ENCODE measurements around the gene ARHGAP30. TPM values are rescaled to one million over a fixed set of nuclear protein-coding genes. Genes with fewer than 3 reads are reported as not detected.

Gene ARHGAP30
- total and polyA plus RNA-seq, 2 of the 4 experiments (the other 2 are of a cell fraction) = 0.02 TPM; not detected in 1

- no peaks in the 10 kb centered on the region for H3K4me1 ChIP-seq (ENCODE audit: control insufficient read depth, insufficient read depth, low read length)
- no peak overlapping the region for H2AFZ ChIP-seq (replicated peaks; ENCODE audit: low read length, poor library complexity)
- no peaks in the 10 kb centered on the region for H3K9me1 ChIP-seq (ENCODE audit: insufficient read depth, low read length)
- no peak overlapping the region for H4K5ac ChIP-seq (ENCODE audit: low read depth, low read length)
- DNase-seq (no peak), ATAC-seq (ENCODE audit: low read depth) (no peak)
- no peak overlapping the region for H4K8ac ChIP-seq (ENCODE audit: low read depth in 2 of 2, low read length in 2 of 2)
- H2BK120ac ChIP-seq (ENCODE audit: low read depth, low read length) = no peak overlapping the region
- no peak overlapping the region for H3K14ac ChIP-seq (replicated peaks; ENCODE audit: low read depth, low read length)
- no peak overlapping the region for H3K4me2 ChIP-seq (ENCODE audit: low read depth, low read length)
- no peak overlapping the region for H2BK15ac ChIP-seq (ENCODE audit: low read depth, low read length)
- no peak overlapping the region for H2BK5ac ChIP-seq (ENCODE audit: low read depth, low read length, poor library complexity, severe bottlenecking)
- no peak overlapping the region for H2AK9ac ChIP-seq (replicated peaks; ENCODE audit: low read depth, low read length, poor library complexity)
- dilution Hi-C loops (cut with HindIII; ENCODE audit: low sequenced_read_pairs, unreplicated experiment) (no loop called here), in situ Hi-C loops (cut with MboI; ENCODE audit: low sequenced_read_pairs) (no loop called here), intact Hi-C loops (cut with micrococcal nuclease) (no loop called here)
- TF ChIP-seq NFE2L2 (IDR thresholded peaks at IDR 0.05; ENCODE audit: low read depth, low read length) = no peak
- TF ChIP-seq CEBPB (IDR thresholded peaks at IDR 0.05; ENCODE audit: low read depth, low read length) = no peak
- TF ChIP-seq SMC3 (IDR thresholded peaks at IDR 0.05; ENCODE audit: low read depth, low read length) = no peak
- no peak for TF ChIP-seq RFX5 (IDR thresholded peaks at IDR 0.05; ENCODE audit: low read depth, low read length)
- no peak for TF ChIP-seq USF2 (IDR thresholded peaks at IDR 0.05; ENCODE audit: low read depth, low read length)
- TF ChIP-seq MAFK (IDR thresholded peaks at IDR 0.05; ENCODE audit: low read depth, low read length) = no peak
- no peak for TF ChIP-seq CHD1 (IDR thresholded peaks at IDR 0.05; ENCODE audit: low read depth, low read length)
- no peak for TF ChIP-seq MAZ (IDR thresholded peaks at IDR 0.05; ENCODE audit: borderline replicate concordance, low read depth, low read length)
- no peak for TF ChIP-seq FOS (IDR thresholded peaks at IDR 0.05; ENCODE audit: low read depth, low read length)
- no peak for TF ChIP-seq BHLHE40 (IDR thresholded peaks at IDR 0.05; ENCODE audit: low read depth, low read length)
- TF ChIP-seq RCOR1 (IDR thresholded peaks at IDR 0.05; ENCODE audit: insufficient replicate concordance, low read length) = no peak
- TF ChIP-seq POLR2A (IDR thresholded peaks at IDR 0.05; ENCODE audit: low read depth, low read length) = no peak
- no peak for TF ChIP-seq MXI1 (IDR thresholded peaks at IDR 0.05; ENCODE audit: borderline replicate concordance, low read depth, low read length)
- ChIA-PET CTCF (interaction anchor here (0.6 kb wide), 1 partner anchor 280 kb away, joined by 7 read pairs; no protein-coding TSS in a partner anchor), POLR2A (ENCODE audit: unreplicated experiment) (no interaction called here)
- H2AK5ac ChIP-seq (ENCODE audit: low read depth, low read length) = no peak overlapping the region
- no peak overlapping the region for H4K91ac ChIP-seq (ENCODE audit: insufficient read depth, low read depth, low read length)
- H3K27ac ChIP-seq (ENCODE audit: insufficient read depth, low read length) = no peak overlapping the region
- no peak overlapping the region for H2BK20ac ChIP-seq (ENCODE audit: low read depth, low read length)
- WGBS, 2 experiments (ENCODE audit: extremely low coverage in 2 of 2, insufficient read length in 1 of 2) = no CpG with 5 or more reads among the region's 2 CpGs
- H3K27me3 ChIP-seq (ENCODE audit: control insufficient read depth, insufficient read depth, low read length) = no peaks in the 10 kb centered on the region
- no peak overlapping the region for H3K4ac ChIP-seq (ENCODE audit: low read depth, low read length)
- no peak overlapping the region for H3K23ac ChIP-seq (ENCODE audit: low read depth, low read length)
- H3K56ac ChIP-seq (ENCODE audit: extremely low read depth, insufficient read depth, low read length) = no peak overlapping the region
- H3K18ac ChIP-seq (ENCODE audit: low read depth, low read length) = no peak overlapping the region
- H4K20me1 ChIP-seq (ENCODE audit: insufficient read depth, low read length) = no peaks in the 10 kb centered on the region
- H3K9ac ChIP-seq (ENCODE audit: low read depth, low read length) = no peak overlapping the region
- no peaks in the 10 kb centered on the region for H3K79me1 ChIP-seq (ENCODE audit: low read depth in 1 of 2, low read length in 2 of 2)
- H3K9me3 ChIP-seq (ENCODE audit: control insufficient read depth, insufficient read depth, low read length) = no peaks in the 10 kb centered on the region
- no peaks in the 10 kb centered on the region for H3K36me3 ChIP-seq (ENCODE audit: control insufficient read depth, insufficient read depth, low read length)
- no TSS peak for BruUV-seq (replicated peaks)
- no peak overlapping the region for H3K4me3 ChIP-seq (ENCODE audit: insufficient read depth, low read depth, low read length)
Observed at GRCh38 chr1:161007369-161007768, 62.3 kb downstream of the ARHGAP30 start.

Measured in IMR-90 (cell line).